ENCODE measurements around the gene CFAP45.

The CFAP45 gene

DNA sequence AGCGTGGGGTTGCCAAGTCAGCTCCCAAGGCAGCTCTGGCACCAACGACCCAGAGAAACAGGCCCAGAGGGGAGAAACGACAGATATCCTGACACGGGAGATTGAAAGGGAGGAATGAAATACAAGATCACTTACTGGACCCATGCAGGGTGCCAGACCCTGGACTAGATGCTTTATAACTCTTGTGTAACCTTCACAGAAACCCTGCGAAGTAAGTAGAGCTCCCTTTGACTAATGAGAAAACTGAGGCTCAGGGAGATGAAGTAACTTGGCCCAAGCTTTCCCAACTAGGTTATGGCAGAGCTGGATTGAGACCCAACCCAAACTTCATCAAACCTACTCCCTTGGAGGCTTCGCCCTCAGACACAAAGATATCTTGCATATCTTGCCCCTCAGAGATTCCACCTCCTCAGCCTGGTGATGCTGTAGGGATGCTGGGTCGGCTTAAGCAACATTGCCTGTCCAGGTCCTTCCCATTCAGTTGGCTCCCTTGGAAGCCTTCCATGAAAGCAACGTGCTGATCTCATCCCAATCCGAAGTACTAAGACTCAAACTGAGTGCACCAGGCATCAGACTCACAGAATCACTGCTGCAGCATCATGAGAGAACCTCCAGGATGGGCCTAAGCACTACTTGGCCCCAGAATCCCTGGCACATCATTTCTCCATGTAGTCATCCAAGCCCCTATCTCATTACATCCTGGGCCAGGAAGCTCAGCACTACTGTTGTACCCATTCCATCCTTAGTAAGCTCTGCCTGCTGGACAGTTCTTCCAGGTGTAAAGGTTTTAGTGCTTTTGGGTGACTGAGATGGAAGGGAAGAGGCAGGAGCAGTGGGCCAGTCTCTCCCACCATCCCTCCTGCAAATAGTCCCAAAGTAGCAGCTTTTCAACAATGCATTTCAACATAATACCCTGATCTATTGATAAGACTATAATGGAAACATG, 46.5 kb upstream of the CFAP45 start:
- no peak overlapping the region for H3K27ac ChIP-seq (ENCODE audit: low read length, poor library complexity, severe bottlenecking)
- no peak overlapping the region for H3K18ac ChIP-seq (ENCODE audit: low read depth in 1 of 2, low read length in 2 of 2)
- no peak overlapping the region for H3K4ac ChIP-seq (ENCODE audit: low read depth in 1 of 2, low read length in 2 of 2)
- no peak overlapping the region for H3K14ac ChIP-seq (ENCODE audit: low read length in 2 of 2)
- 51% methylated on average over 9 of the region's 9 CpGs for WGBS
- H2BK15ac ChIP-seq (ENCODE audit: low read depth, poor library complexity, severe bottlenecking), result no peak overlapping the region
- H4K8ac ChIP-seq (ENCODE audit: low read length), result no peak overlapping the region
- H2BK5ac ChIP-seq (ENCODE audit: low read depth, low read length, poor library complexity, severe bottlenecking), result no peak overlapping the region
- no peak overlapping the region for H2AFZ ChIP-seq (ENCODE audit: low read depth, low read length)
- peaks cover 40 to 82% of the 10 kb centered on the region in 2 experiments for H3K27me3 ChIP-seq (ENCODE audit: control insufficient read depth in 1 of 2, insufficient read depth in 1 of 2, low read length in 2 of 2)
- H3K23ac ChIP-seq (ENCODE audit: low read length in 2 of 2), result no peak overlapping the region
- no peak overlapping the region for H2AK5ac ChIP-seq (ENCODE audit: low read length, severe bottlenecking)
- H2BK120ac ChIP-seq (ENCODE audit: low read depth, low read length), result no peak overlapping the region
- no peak overlapping the region for H2BK12ac ChIP-seq (ENCODE audit: low read length in 2 of 2)
- H3K79me1 ChIP-seq (replicated peaks; ENCODE audit: low read length, poor library complexity, severe bottlenecking), result no peaks in the 10 kb centered on the region
- no peak overlapping the region for H3K9ac ChIP-seq (ENCODE audit: low read length)
- no peaks in the 10 kb centered on the region for H3K36me3 ChIP-seq (ENCODE audit: control insufficient read depth in 1 of 2, insufficient read depth in 2 of 2, low read depth in 1 of 2, low read length in 2 of 2)
- no peak for DNase-seq
- H3K9me3 ChIP-seq (ENCODE audit: control insufficient read depth, low read length), result no peaks in the 10 kb centered on the region
- peak overlapping the region in 1 of 2 experiments; percentile 75 for H3K4me3 ChIP-seq (ENCODE audit: insufficient read depth in 1 of 2, low read depth in 1 of 2, low read length in 2 of 2)
- no peak overlapping the region for H4K91ac ChIP-seq (ENCODE audit: low read length)
- peaks cover 8% of the 10 kb centered on the region for H3K4me1 ChIP-seq (ENCODE audit: control insufficient read depth, insufficient read depth, low read depth, low read length)
- no peak overlapping the region for H3K4me2 ChIP-seq (ENCODE audit: low read length, poor library complexity, severe bottlenecking)

- no peaks in the 10 kb centered on the region for H3K9me3 ChIP-seq (ENCODE audit: control insufficient read depth, low read length)
- no peak within 1 kb of the TSS for H3K4ac ChIP-seq (ENCODE audit: low read depth in 1 of 2, low read length in 2 of 2)
- H3K27me3 ChIP-seq (ENCODE audit: control insufficient read depth in 1 of 2, insufficient read depth in 1 of 2, low read length in 2 of 2), result peaks cover 49 to 82% of the 10 kb centered on the region in 2 experiments
- H3K79me1 ChIP-seq (replicated peaks; ENCODE audit: low read length, poor library complexity, severe bottlenecking), result no peaks in the 10 kb centered on the region
- H2BK120ac ChIP-seq (ENCODE audit: low read depth, low read length), result no peak within 1 kb of the TSS
- H2AFZ ChIP-seq (ENCODE audit: low read depth, low read length), result no peak within 1 kb of the TSS
- peak within 1 kb of the TSS; percentile 55 for H3K9ac ChIP-seq (ENCODE audit: low read length)
- H3K14ac ChIP-seq (ENCODE audit: low read length in 2 of 2), result no peak within 1 kb of the TSS
- H3K23ac ChIP-seq (ENCODE audit: low read length in 2 of 2), result no peak within 1 kb of the TSS
- H3K36me3 ChIP-seq (ENCODE audit: control insufficient read depth in 1 of 2, insufficient read depth in 2 of 2, low read depth in 1 of 2, low read length in 2 of 2), result no peaks in the 10 kb centered on the region
- no peak within 1 kb of the TSS for H2AK5ac ChIP-seq (ENCODE audit: low read length, severe bottlenecking)
- peak; percentile 62 for DNase-seq
- peak within 1 kb of the TSS; percentile 23 to 75 for H3K4me3 ChIP-seq (ENCODE audit: insufficient read depth in 1 of 2, low read depth in 1 of 2, low read length in 2 of 2)
- no peak within 1 kb of the TSS for H3K27ac ChIP-seq (ENCODE audit: low read length, poor library complexity, severe bottlenecking)
- H4K91ac ChIP-seq (ENCODE audit: low read length), result no peak within 1 kb of the TSS
- no peak within 1 kb of the TSS for H2BK15ac ChIP-seq (ENCODE audit: low read depth, poor library complexity, severe bottlenecking)
- no peak within 1 kb of the TSS for H2BK5ac ChIP-seq (ENCODE audit: low read depth, low read length, poor library complexity, severe bottlenecking)
- H4K8ac ChIP-seq (ENCODE audit: low read length), result no peak within 1 kb of the TSS
- under 1% methylated on average over 37 of the region's 58 CpGs for WGBS
- peak within 1 kb of the TSS; percentile 69 for H3K4me2 ChIP-seq (ENCODE audit: low read length, poor library complexity, severe bottlenecking)
- H3K4me1 ChIP-seq (ENCODE audit: control insufficient read depth, insufficient read depth, low read depth, low read length), result peaks cover 8% of the 10 kb centered on the region
- no peak within 1 kb of the TSS for H2BK12ac ChIP-seq (ENCODE audit: low read length in 2 of 2)
- no peak within 1 kb of the TSS for H3K18ac ChIP-seq (ENCODE audit: low read depth in 1 of 2, low read length in 2 of 2)
Measured at GRCh38 chr1:159945483-159946241, 45.7 kb upstream of the CFAP45 start, which contains the start of gene IGSF9. IGSF9 (minus strand) TSS chr1:159945613; CDS start chr1:159943454, 2,159 bp downstream.

DNA sequence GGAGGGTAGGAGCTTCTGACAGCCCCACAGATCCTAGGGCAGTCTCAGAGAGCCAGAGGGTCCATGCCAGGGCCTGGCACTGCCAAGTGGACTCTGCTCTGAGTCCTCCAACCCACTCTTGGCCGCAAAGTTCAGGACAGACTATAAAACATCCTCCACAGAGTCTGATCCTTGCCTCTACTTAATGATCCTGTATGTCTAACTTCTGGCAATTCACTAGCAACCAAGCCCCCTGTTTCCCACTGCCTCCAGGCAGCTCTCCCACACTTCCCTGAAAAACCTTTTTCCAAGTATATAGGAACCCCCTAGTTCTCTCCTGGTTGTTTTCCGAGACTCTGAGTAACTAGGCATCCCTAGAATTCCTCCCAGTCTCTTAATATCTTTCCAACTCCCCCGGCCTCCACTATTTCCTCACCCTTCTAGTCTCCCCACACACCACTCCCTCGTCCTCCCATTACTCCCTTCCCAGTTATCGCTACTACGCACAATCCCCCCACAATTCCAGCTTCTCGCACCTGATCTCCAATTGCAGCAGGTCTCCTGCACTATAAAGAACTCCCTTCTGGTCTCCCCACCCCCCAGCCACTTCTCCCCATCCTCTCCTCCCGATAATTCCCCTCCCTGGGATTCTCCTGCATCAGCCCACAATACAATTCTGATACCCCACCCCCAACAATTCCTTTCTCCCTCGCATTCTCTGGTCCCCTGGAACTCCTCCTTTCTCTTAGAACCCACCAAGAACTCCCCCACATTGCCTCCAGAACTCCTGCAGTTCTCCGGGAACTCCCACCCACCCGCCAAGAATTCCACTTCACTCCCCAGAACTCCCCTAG, 44.9 kb upstream of the CFAP45 start:
- no peak overlapping the region for H3K27ac ChIP-seq (ENCODE audit: low read length, poor library complexity, severe bottlenecking)
- no peaks in the 10 kb centered on the region for H3K79me1 ChIP-seq (replicated peaks; ENCODE audit: low read length, poor library complexity, severe bottlenecking)
- WGBS, result 19% methylated on average over 11 of the region's 11 CpGs
- H2BK120ac ChIP-seq (ENCODE audit: low read depth, low read length), result no peak overlapping the region
- no peak overlapping the region for H2BK12ac ChIP-seq (ENCODE audit: low read length in 2 of 2)
- no peak overlapping the region for H3K18ac ChIP-seq (ENCODE audit: low read depth in 1 of 2, low read length in 2 of 2)
- H3K23ac ChIP-seq (ENCODE audit: low read length in 2 of 2), result no peak overlapping the region
- H3K27me3 ChIP-seq (ENCODE audit: control insufficient read depth in 1 of 2, insufficient read depth in 1 of 2, low read length in 2 of 2), result peaks cover 56 to 82% of the 10 kb centered on the region in 2 experiments
- peak overlapping the region in 1 of 2 experiments; percentile 75 for H3K4me3 ChIP-seq (ENCODE audit: insufficient read depth in 1 of 2, low read depth in 1 of 2, low read length in 2 of 2)
- H3K4me2 ChIP-seq (ENCODE audit: low read length, poor library complexity, severe bottlenecking), result peak overlapping the region; percentile 69
- no peaks in the 10 kb centered on the region for H3K36me3 ChIP-seq (ENCODE audit: control insufficient read depth in 1 of 2, insufficient read depth in 2 of 2, low read depth in 1 of 2, low read length in 2 of 2)
- no peak overlapping the region for H2AFZ ChIP-seq (ENCODE audit: low read depth, low read length)
- H2BK15ac ChIP-seq (ENCODE audit: low read depth, poor library complexity, severe bottlenecking), result no peak overlapping the region
- H2AK5ac ChIP-seq (ENCODE audit: low read length, severe bottlenecking), result no peak overlapping the region
- no peak overlapping the region for H3K4ac ChIP-seq (ENCODE audit: low read depth in 1 of 2, low read length in 2 of 2)
- H4K91ac ChIP-seq (ENCODE audit: low read length), result no peak overlapping the region
- peaks cover 8% of the 10 kb centered on the region for H3K4me1 ChIP-seq (ENCODE audit: control insufficient read depth, insufficient read depth, low read depth, low read length)
- no peak overlapping the region for H3K14ac ChIP-seq (ENCODE audit: low read length in 2 of 2)
- peak overlapping the region; percentile 55 for H3K9ac ChIP-seq (ENCODE audit: low read length)
- H3K9me3 ChIP-seq (ENCODE audit: control insufficient read depth, low read length), result no peaks in the 10 kb centered on the region
- H2BK5ac ChIP-seq (ENCODE audit: low read depth, low read length, poor library complexity, severe bottlenecking), result no peak overlapping the region
- H4K8ac ChIP-seq (ENCODE audit: low read length), result no peak overlapping the region
- DNase-seq, result no peak

All from mesenchymal stem cell (in vitro differentiated cells and primary cell).